ENCODE measurements around the gene ROPN1L. TPM values are rescaled to one million over a fixed set of nuclear protein-coding genes. Genes with fewer than 3 reads are reported as not detected.
"Not testable (repeated sequence)": the region's sequence is repeated elsewhere in the genome, so short reads cannot be mapped to it uniquely, and the experiment has no call there.

ROPN1L gene
- total RNA-seq, 3 donors from 2014 or later: not detected

DNA sequence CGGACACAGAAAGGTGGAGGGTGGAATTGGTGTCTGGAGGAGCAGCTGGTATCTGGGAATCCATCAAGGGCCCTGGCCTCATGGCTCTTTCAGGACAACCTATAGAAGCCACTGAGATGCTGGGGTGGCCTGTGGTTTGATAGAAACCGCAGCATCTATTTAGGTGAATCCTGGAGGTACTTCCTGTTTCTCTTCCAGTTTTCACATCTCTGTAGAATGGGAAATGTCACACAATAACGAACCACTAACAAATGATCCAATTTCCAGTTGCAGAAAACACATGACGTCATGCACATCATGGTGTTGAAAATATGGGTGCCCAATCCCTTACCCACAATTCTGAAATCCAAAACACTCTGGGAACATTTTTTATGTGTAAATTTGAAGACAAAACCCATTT, 52.2 kb downstream of the ROPN1L start:
- TF ChIP-seq, protein P1, sequence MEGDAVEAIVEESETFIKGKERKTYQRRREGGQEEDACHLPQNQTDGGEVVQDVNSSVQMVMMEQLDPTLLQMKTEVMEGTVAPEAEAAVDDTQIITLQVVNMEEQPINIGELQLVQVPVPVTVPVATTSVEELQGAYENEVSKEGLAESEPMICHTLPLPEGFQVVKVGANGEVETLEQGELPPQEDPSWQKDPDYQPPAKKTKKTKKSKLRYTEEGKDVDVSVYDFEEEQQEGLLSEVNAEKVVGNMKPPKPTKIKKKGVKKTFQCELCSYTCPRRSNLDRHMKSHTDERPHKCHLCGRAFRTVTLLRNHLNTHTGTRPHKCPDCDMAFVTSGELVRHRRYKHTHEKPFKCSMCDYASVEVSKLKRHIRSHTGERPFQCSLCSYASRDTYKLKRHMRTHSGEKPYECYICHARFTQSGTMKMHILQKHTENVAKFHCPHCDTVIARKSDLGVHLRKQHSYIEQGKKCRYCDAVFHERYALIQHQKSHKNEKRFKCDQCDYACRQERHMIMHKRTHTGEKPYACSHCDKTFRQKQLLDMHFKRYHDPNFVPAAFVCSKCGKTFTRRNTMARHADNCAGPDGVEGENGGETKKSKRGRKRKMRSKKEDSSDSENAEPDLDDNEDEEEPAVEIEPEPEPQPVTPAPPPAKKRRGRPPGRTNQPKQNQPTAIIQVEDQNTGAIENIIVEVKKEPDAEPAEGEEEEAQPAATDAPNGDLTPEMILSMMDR (IDR thresholded peaks at IDR 0.05): no peak
- intact Hi-C loops (cut with DNase I, micrococcal nuclease): no loop called here
- no peak overlapping the region for H3K4me3 ChIP-seq
- DNase-seq (no peak), ATAC-seq (no peak)
- H3K36me3 ChIP-seq (ENCODE audit: low read depth): no peaks in the 10 kb centered on the region
- H3K9me3 ChIP-seq: peaks cover 15% of the 10 kb centered on the region
- H3K4me1 ChIP-seq (ENCODE audit: low read depth): no peaks in the 10 kb centered on the region

DNA sequence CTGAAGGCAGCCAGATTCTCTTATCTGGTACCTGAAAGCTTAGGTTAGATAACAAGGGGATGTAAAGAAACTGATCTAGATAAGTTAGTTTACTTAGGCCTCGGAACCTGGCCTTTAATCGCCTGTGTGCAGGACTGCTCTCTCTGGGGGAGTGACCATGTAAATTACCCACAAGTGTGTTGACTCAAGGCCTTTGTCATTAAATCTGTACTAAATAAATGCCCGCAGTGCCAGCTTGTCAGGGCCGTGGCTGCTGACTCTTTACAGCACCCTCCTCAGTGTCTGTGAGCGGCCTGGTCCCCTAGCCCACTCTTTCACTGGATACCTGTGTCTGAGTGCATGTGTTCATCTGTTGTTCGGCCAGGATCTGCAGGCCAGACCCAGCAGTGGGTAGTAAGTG, 52.8 kb downstream of the ROPN1L start:
- H3K4me3 ChIP-seq; ATAC-seq; H3K36me3 ChIP-seq (ENCODE audit: low read depth); intact Hi-C loops (cut with DNase I, micrococcal nuclease); DNase-seq; H3K4me1 ChIP-seq (ENCODE audit: low read depth): not testable (repeated sequence)
- H3K9me3 ChIP-seq: peaks cover 15% of the 10 kb centered on the region

DNA sequence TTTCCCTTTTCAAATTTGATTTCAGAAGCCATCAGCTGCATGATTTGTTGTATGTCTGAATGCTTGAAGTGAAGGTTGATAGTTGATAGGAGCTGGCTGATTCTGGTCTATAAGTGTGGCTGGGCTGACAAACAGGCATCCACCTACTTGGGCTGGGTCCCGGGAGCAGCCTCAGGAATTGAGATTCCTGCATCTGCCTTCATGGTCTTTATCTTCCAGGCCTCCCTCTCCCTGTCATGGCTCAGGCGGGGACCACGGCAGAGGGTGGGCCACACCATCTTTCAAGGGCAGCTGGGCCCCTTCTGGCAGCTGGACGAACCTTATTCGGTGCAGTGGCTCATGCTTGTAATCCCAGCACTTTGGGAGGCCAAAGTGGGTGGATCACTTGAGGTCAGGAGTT, 55.9 kb downstream of the ROPN1L start:
- intact Hi-C loops (cut with DNase I, micrococcal nuclease): no loop called here
- no peak overlapping the region for H3K4me3 ChIP-seq
- H3K36me3 ChIP-seq (ENCODE audit: low read depth): no peaks in the 10 kb centered on the region
- ATAC-seq (no peak), DNase-seq (no peak)
- TF ChIP-seq, protein P1 (IDR thresholded peaks at IDR 0.05): no peak
- peaks cover 15% of the 10 kb centered on the region for H3K9me3 ChIP-seq
- H3K4me1 ChIP-seq (ENCODE audit: low read depth): no peaks in the 10 kb centered on the region

DNA sequence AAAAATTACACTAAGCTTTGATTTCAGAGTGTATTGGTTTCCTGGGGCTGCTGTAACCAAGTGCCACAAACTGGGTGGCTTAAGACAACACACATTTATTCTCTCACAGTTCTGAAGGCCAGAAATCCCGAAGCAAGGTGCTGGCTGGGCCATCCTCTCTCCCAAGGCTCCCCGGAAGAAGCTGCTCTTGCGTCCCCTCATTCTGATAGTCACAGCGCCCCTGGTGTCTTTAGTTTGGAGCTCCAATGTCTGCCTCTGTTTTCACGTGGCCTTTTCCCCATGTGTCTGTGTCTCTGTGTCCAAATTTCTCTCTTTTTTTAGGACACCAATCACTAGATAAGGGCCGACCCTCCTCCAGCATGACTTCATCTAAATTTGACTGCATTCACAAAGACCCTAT, 56.7 kb downstream of the ROPN1L start:
- no peaks in the 10 kb centered on the region for H3K4me1 ChIP-seq (ENCODE audit: low read depth)
- H3K4me3 ChIP-seq: no peak overlapping the region
- H3K36me3 ChIP-seq (ENCODE audit: low read depth): no peaks in the 10 kb centered on the region
- DNase-seq: no peak
- intact Hi-C loops (cut with DNase I, micrococcal nuclease): no loop called here
- H3K9me3 ChIP-seq: peaks cover 15% of the 10 kb centered on the region
- ATAC-seq: no peak
- TF ChIP-seq, protein P1 (IDR thresholded peaks at IDR 0.05): no peak

DNA sequence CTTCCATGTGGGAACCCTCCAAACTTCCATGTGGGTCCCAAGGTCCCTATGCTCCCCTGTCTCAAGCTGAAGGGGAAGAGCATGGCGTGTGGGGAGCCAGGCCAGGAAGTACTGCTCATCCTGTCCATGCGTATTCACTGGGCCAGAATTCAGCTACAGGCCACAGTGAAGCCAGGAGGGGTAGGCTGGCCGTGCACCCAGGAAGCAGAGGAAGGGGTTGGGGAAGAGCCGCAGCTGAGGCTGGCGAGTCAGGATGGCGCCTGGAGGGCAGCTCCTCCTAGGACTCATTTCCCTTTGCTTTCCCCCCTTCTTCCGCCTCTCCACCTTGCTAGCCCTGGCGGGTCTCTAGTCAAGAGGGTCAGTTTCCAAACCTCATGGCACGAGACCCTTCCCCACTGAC, 57.4 kb downstream of the ROPN1L start:
- TF ChIP-seq, protein P1 (IDR thresholded peaks at IDR 0.05): no peak
- intact Hi-C loops (cut with DNase I, micrococcal nuclease): no loop called here
- Histone ChIP-seq H3K4me1 (ENCODE audit: low read depth) (no peaks in the 10 kb centered on the region), H3K36me3 (ENCODE audit: low read depth) (no peaks in the 10 kb centered on the region), H3K4me3 (no peak overlapping the region), H3K9me3 (peaks cover 11% of the 10 kb centered on the region)
- DNase-seq: no peak
- ATAC-seq: no peak

DNA sequence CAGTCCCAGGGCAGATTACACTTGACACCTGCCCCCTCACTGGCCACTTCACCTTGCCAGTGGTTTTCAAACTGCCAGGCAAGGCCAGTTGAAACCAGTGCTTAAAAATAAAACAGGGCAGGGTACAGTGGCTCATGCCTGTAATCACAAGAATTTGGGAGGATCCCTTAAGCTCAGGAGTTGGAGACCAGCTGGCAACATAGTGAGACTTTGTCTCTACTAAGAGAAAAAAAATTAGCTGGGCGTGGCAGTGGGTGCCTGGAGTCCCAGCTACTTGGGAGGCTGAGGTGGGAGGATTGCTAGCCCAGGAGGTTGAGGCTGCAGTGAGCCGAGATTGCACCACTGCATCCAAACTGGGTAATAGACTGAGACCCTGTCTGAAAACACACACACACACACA, 58.1 kb downstream of the ROPN1L start:
- no peak for ATAC-seq

More for the DNA sequence above, 58.1 kb downstream of the ROPN1L start:
- H3K36me3 ChIP-seq (ENCODE audit: low read depth): no peaks in the 10 kb centered on the region
- no peak for DNase-seq
- H3K4me3 ChIP-seq: no peak overlapping the region
- TF ChIP-seq, protein P1 (IDR thresholded peaks at IDR 0.05): no peak
- no peaks in the 10 kb centered on the region for H3K4me1 ChIP-seq (ENCODE audit: low read depth)
- H3K9me3 ChIP-seq: peaks cover 6% of the 10 kb centered on the region
- intact Hi-C loops (cut with DNase I, micrococcal nuclease): no loop called here

All from mucosa of descending colon (tissue), 3 donors.